Activated naive CD8-positive, alpha-beta T cell treated with anti-CD3 and anti-CD28 coated beads, Interleukin-2, amount 50 U/mL, for 24 hours (primary cell): ENCODE measurements around the gene F11.
"Not testable (repeated sequence)": the region's sequence is repeated elsewhere in the genome, so short reads cannot be mapped to it uniquely, and the experiment has no call there.

Experiments
- ATAC-seq: fragments of 150-1000 bp; cut with Tn5 transposase; one replicate; pipeline ENCODE4 v1.10.0; 2021
- DNase-seq: peaks from one replicate; pipeline ENCODE4 v3.0.0; 2021
- H3K27ac Mint-ChIP-seq: one replicate; pipeline ENCODE4 v1.8.0; 2021; ENCODE audit warnings: mild to moderate bottlenecking, mixed read lengths
- H3K27me3 Mint-ChIP-seq: one replicate; pipeline ENCODE4 v1.8.0; 2021; ENCODE audit warnings: mixed read lengths
- H3K36me3 Mint-ChIP-seq: one replicate; pipeline ENCODE4 v1.8.0; 2021; ENCODE audit warnings: low read depth, mixed read lengths
- H3K4me1 Mint-ChIP-seq: one replicate; pipeline ENCODE4 v1.8.0; 2021; ENCODE audit warnings: mixed read lengths
- H3K4me3 Mint-ChIP-seq: one replicate; pipeline ENCODE4 v1.8.0; 2021; ENCODE audit warnings: mild to moderate bottlenecking, moderate library complexity, mixed read lengths
- H3K9me3 Mint-ChIP-seq: one replicate; pipeline ENCODE4 v1.8.0; 2021; ENCODE audit warnings: mixed read lengths

The F11 gene

GRCh38 chr4:186241616-186242015 is 24.4 kb upstream of the F11 start:
- Mint-ChIP-seq H3K27ac (no peak overlapping the region), H3K4me3 (no peak overlapping the region), H3K9me3 (peaks cover 6% of the 10 kb centered on the region), H3K4me1 (no peaks in the 10 kb centered on the region), H3K27me3 (no peaks in the 10 kb centered on the region), H3K36me3 (peaks cover 2% of the 10 kb centered on the region)
- ATAC-seq, result no peak
- no peak for DNase-seq

- not testable (repeated sequence) for ATAC-seq, H3K36me3 Mint-ChIP-seq, H3K27me3 Mint-ChIP-seq, H3K27ac Mint-ChIP-seq, H3K9me3 Mint-ChIP-seq, DNase-seq, H3K4me1 Mint-ChIP-seq, H3K4me3 Mint-ChIP-seq
Observed at GRCh38 chr4:186242031-186242430, 24.0 kb upstream of the F11 start.

GRCh38 chr4:186243331-186243730 is 22.7 kb upstream of the F11 start:
- no peak for DNase-seq
- Mint-ChIP-seq H3K36me3 (peaks cover 2% of the 10 kb centered on the region), H3K27ac (no peak overlapping the region), H3K27me3 (no peaks in the 10 kb centered on the region), H3K4me3 (no peak overlapping the region), H3K9me3 (peaks cover 6% of the 10 kb centered on the region), H3K4me1 (no peaks in the 10 kb centered on the region)
- no peak for ATAC-seq

GRCh38 chr4:186244835-186245234 is 21.2 kb upstream of the F11 start:
- no peaks in the 10 kb centered on the region for H3K4me1 Mint-ChIP-seq
- peaks cover 6% of the 10 kb centered on the region for H3K9me3 Mint-ChIP-seq
- no peak for DNase-seq
- ATAC-seq, result no peak
- no peak overlapping the region for H3K27ac Mint-ChIP-seq
- H3K4me3 Mint-ChIP-seq, result no peak overlapping the region
- H3K36me3 Mint-ChIP-seq, result peaks cover 2% of the 10 kb centered on the region
- no peaks in the 10 kb centered on the region for H3K27me3 Mint-ChIP-seq

- not testable (repeated sequence) for ATAC-seq, H3K9me3 Mint-ChIP-seq, H3K27me3 Mint-ChIP-seq, H3K4me3 Mint-ChIP-seq, H3K27ac Mint-ChIP-seq, H3K4me1 Mint-ChIP-seq, DNase-seq, H3K36me3 Mint-ChIP-seq
Observed at GRCh38 chr4:186247062-186247752, 18.8 kb upstream of the F11 start.

- no peak for ATAC-seq
- Mint-ChIP-seq H3K27ac (no peak overlapping the region), H3K27me3 (no peaks in the 10 kb centered on the region), H3K4me1 (no peaks in the 10 kb centered on the region), H3K4me3 (no peak overlapping the region), H3K36me3 (peaks cover 3% of the 10 kb centered on the region), H3K9me3 (peaks cover 6% of the 10 kb centered on the region)
- no peak for DNase-seq
Observed at GRCh38 chr4:186248643-186249042, 17.3 kb upstream of the F11 start.

- Mint-ChIP-seq H3K9me3 (peaks cover 6% of the 10 kb centered on the region), H3K4me3 (no peak overlapping the region), H3K36me3 (peaks cover 3% of the 10 kb centered on the region), H3K27ac (no peak overlapping the region), H3K27me3 (no peaks in the 10 kb centered on the region), H3K4me1 (no peaks in the 10 kb centered on the region)
- DNase-seq (no peak), ATAC-seq (no peak)
Observed at GRCh38 chr4:186249785-186250754, 15.9 kb upstream of the F11 start.

- Mint-ChIP-seq H3K9me3 (peaks cover 4% of the 10 kb centered on the region), H3K4me1 (no peaks in the 10 kb centered on the region), H3K4me3 (no peak overlapping the region), H3K36me3 (peaks cover 3% of the 10 kb centered on the region), H3K27me3 (no peaks in the 10 kb centered on the region), H3K27ac (no peak overlapping the region)
- DNase-seq, result no peak
- ATAC-seq, result no peak
Observed at GRCh38 chr4:186250760-186251159, 15.2 kb upstream of the F11 start.

GRCh38 chr4:186255122-186255521 is 10.9 kb upstream of the F11 start:
- H3K4me1 Mint-ChIP-seq, result no peaks in the 10 kb centered on the region
- H3K27ac Mint-ChIP-seq, result no peak overlapping the region
- ATAC-seq (no peak), DNase-seq (no peak)
- H3K36me3 Mint-ChIP-seq, result peaks cover 3% of the 10 kb centered on the region
- H3K9me3 Mint-ChIP-seq, result no peaks in the 10 kb centered on the region
- no peak overlapping the region for H3K4me3 Mint-ChIP-seq
- H3K27me3 Mint-ChIP-seq, result no peaks in the 10 kb centered on the region

GRCh38 chr4:186258216-186258811 is 7.7 kb upstream of the F11 start:
- ATAC-seq, result no peak
- DNase-seq, result no peak
- Mint-ChIP-seq H3K27me3 (no peaks in the 10 kb centered on the region), H3K9me3 (no peaks in the 10 kb centered on the region), H3K4me3 (no peak overlapping the region), H3K4me1 (no peaks in the 10 kb centered on the region), H3K27ac (no peak overlapping the region), H3K36me3 (no peaks in the 10 kb centered on the region)

- no peak for ATAC-seq
- Mint-ChIP-seq H3K36me3 (no peaks in the 10 kb centered on the region), H3K27ac (no peak overlapping the region), H3K9me3 (no peaks in the 10 kb centered on the region), H3K27me3 (peaks cover 2% of the 10 kb centered on the region), H3K4me3 (no peak overlapping the region), H3K4me1 (no peaks in the 10 kb centered on the region)
- no peak for DNase-seq
Observed at GRCh38 chr4:186260117-186260503, 5.9 kb upstream of the F11 start.

- DNase-seq, result no peak
Observed at GRCh38 chr4:186260504-186261448, 5.2 kb upstream of the F11 start.

GRCh38 chr4:186264660-186265059 is 1.3 kb upstream of the F11 start:
- Mint-ChIP-seq H3K27ac (no peak overlapping the region), H3K9me3 (no peaks in the 10 kb centered on the region), H3K27me3 (peaks cover 21% of the 10 kb centered on the region), H3K4me3 (no peak overlapping the region), H3K36me3 (no peaks in the 10 kb centered on the region), H3K4me1 (no peaks in the 10 kb centered on the region)
- ATAC-seq (no peak), DNase-seq (no peak)

More at GRCh38 chr4:186260504-186261448, 5.2 kb upstream of the F11 start:
- H3K4me1 Mint-ChIP-seq, result no peaks in the 10 kb centered on the region
- H3K27ac Mint-ChIP-seq, result no peak overlapping the region
- H3K4me3 Mint-ChIP-seq, result no peak overlapping the region
- peaks cover 2% of the 10 kb centered on the region for H3K27me3 Mint-ChIP-seq
- no peaks in the 10 kb centered on the region for H3K9me3 Mint-ChIP-seq
- no peak for ATAC-seq
- no peaks in the 10 kb centered on the region for H3K36me3 Mint-ChIP-seq

GRCh38 chr4:186265250-186265649 is 739 bp upstream of the F11 start:
- H3K27me3 Mint-ChIP-seq, result peaks cover 21% of the 10 kb centered on the region
- not testable (repeated sequence) for H3K27ac Mint-ChIP-seq, H3K9me3 Mint-ChIP-seq

More at GRCh38 chr4:186265250-186265649, 739 bp upstream of the F11 start:
- not testable (repeated sequence) for DNase-seq, ATAC-seq, H3K4me3 Mint-ChIP-seq, H3K36me3 Mint-ChIP-seq, H3K4me1 Mint-ChIP-seq
